HFF-Myc (cell line): Measurements from ENCODE around the gene NELFE.
"Not testable (repeated sequence)": the region's sequence is repeated elsewhere in the genome, so short reads cannot be mapped to it uniquely, and the experiment has no call there.

Experiments used
- DNase-seq: peaks from one replicate; pipeline ENCODE4 v3.0.0-alpha.2; 2011; ENCODE audit warnings: low read depth; ENCODE audit errors: extremely low read depth
- H3K4me3 ChIP-seq: replicated peaks from 2 replicates; pipeline ENCODE4 v1.5.1; 2011; ENCODE audit warnings: low read depth, mild to moderate bottlenecking, control low read depth, low read length
- TF ChIP-seq, protein P1 (sequence below): IDR thresholded peaks from 2 replicates; pipeline ENCODE4 v1.5.1; 2012; ENCODE audit warnings: mild to moderate bottlenecking, low read depth, low read length, control low read depth; ENCODE audit errors: missing control alignments

The NELFE gene

DNA sequence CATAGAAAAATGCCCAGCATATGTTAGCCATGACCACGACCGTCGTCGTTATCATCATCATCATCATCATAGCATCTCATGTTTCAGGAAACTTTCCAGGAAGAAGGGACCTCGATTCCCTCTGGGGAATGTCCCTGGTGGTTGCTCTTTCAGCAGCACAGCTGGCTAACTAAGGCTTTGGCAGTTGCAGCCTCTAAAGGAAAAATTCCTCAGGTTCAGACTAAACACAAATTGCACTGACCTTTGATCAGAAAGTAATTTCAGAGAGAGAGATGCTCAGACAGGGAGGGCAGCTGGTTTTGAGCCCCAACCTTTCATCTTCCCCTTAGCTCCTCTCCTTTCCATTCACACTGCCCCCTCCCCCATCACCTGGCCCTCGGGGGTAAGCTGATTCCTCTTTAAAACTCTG, 18.5 kb downstream of the NELFE start:
- TF ChIP-seq, protein P1, sequence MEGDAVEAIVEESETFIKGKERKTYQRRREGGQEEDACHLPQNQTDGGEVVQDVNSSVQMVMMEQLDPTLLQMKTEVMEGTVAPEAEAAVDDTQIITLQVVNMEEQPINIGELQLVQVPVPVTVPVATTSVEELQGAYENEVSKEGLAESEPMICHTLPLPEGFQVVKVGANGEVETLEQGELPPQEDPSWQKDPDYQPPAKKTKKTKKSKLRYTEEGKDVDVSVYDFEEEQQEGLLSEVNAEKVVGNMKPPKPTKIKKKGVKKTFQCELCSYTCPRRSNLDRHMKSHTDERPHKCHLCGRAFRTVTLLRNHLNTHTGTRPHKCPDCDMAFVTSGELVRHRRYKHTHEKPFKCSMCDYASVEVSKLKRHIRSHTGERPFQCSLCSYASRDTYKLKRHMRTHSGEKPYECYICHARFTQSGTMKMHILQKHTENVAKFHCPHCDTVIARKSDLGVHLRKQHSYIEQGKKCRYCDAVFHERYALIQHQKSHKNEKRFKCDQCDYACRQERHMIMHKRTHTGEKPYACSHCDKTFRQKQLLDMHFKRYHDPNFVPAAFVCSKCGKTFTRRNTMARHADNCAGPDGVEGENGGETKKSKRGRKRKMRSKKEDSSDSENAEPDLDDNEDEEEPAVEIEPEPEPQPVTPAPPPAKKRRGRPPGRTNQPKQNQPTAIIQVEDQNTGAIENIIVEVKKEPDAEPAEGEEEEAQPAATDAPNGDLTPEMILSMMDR, result peak; percentile 6
- DNase-seq, result peak; percentile 36
- no peak overlapping the region for H3K4me3 ChIP-seq

DNA sequence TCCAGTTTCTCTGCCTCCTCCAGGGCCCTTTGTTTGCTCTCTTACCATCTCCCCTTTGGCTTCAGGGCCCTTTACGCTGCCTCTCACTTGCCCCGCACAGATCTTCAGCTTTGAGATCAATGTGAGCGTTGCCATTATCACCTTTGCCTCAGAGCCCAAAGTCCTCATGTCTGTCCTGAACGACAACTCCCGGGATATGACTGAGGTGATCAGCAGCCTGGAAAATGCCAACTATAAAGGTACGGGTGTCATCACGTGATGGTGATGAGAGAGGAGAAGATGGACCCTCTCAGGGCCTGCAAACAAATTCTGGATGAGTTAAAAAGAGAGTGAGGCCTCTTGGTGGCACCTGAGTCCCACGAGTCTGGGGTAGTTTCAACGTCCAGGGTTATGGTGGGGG, 22.9 kb downstream of the NELFE start:
- no peak for DNase-seq
- TF ChIP-seq, protein P1, result no peak
- no peak overlapping the region for H3K4me3 ChIP-seq

DNA sequence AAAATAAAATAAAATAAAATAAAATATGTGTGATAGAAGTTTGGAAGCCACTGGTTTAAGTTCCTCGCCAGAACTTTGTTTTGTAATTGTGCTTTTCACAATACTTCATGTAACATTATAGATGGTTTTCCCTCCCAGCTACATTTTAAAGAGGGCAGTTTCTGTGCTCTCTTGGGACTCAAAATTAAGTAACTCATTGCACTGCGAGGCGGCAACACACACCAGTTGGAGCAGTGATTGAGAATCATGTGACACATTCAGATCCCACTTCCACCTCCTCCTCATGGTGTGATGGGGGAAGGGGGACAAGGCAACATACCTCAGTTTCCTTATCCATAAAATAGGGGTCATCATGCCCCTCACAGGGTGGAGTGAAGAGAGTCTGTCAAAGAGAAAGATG, 23.8 kb downstream of the NELFE start:
- TF ChIP-seq, protein P1, result no peak
- no peak overlapping the region for H3K4me3 ChIP-seq
- DNase-seq, result no peak

DNA sequence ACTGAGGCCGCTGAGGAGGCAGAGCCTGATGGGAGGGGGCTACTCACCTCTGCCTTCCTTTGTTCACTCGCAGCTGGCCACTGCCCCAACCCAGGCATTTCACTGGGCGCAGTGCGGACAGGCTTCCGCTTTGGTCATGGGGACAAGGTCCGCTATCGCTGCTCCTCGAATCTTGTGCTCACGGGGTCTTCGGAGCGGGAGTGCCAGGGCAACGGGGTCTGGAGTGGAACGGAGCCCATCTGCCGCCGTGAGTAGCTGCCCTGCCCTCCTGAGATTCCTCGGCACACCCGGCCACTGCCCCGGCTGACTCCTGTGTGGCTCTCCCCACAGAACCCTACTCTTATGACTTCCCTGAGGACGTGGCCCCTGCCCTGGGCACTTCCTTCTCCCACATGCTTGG, 25.2 kb downstream of the NELFE start:
- TF ChIP-seq, protein P1, result no peak
- DNase-seq, result no peak
- H3K4me3 ChIP-seq, result no peak overlapping the region

DNA sequence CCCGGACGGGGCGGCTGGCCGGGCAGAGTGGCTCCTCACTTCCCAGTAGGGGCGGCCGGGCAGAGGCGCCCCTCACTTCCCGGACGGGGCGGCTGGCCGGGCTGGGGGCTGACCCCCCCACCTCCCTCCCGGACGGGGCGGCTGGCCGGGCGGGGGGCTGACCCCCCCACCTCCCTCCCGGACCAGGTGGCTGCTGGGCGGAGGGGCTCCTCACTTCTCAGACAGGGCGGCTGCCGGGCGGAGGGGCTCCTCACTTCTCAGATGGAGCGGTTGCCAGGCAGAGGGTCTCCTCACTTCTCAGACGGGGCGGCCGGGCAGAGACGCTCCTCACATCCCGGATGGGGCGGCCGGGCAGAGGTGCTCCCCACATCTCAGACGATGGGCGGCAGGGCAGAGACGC, 26.6 kb downstream of the NELFE start:
- not testable (repeated sequence) for H3K4me3 ChIP-seq, DNase-seq

DNA sequence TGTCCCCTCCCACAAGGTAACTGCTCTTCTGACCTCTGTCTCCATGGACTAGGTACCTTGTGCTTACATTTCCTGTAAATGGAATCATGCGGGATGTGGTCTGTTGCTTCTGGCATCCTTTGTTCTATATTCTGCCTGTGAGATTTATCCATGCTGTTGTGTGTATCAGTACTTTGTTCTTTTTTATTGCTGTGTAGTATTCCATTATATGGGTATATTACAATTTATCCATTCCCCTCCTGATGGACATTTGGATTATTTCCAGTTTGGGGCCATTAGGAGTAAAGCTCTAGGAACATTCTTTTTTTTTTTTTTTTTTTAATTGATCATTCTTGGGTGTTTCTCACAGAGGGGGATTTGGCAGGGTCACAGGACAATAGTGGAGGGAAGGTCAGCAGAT, 27.8 kb downstream of the NELFE start:
- no peak for DNase-seq
- TF ChIP-seq, protein P1, result no peak
- H3K4me3 ChIP-seq, result no peak overlapping the region

DNA sequence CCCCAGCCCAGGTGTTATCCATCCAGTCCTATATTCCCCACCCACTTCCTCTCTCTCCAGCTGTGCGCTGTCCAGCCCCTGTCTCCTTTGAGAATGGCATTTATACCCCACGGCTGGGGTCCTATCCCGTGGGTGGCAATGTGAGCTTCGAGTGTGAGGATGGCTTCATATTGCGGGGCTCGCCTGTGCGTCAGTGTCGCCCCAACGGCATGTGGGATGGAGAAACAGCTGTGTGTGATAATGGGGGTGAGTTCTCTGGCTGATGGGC, 30.2 kb downstream of the NELFE start:
- no peak for DNase-seq
- TF ChIP-seq, protein P1, result no peak

More for the DNA sequence above, 30.2 kb downstream of the NELFE start:
- no peak overlapping the region for H3K4me3 ChIP-seq
